IMR-90 (cell line): ENCODE data around the gene ZNF521. TPM values are rescaled to one million over a fixed set of nuclear protein-coding genes. Genes with fewer than 3 reads are reported as not detected.

Experiments used
- ATAC-seq: fragments of 200-7000 bp; cut with Tn5 transposase; 2 replicates; pipeline ENCODE4 v1.9.1; 2020; ENCODE audit warnings: low read depth, mild to moderate bottlenecking, moderate library complexity
- BruUV-seq: library from RNA; stranded (reverse); fragments of 400-500 nt; replicated peaks from 2 replicates; lab custom pipeline; 2021; lab: Mats Ljungman, UMichigan
- CTCF ChIA-PET: fragments of 300-600 bp; formaldehyde crosslinking; extraction: SDS; loops from one replicate; lab custom pipeline; 2021; ENCODE audit warnings: antibody characterized with exemption; lab: Yijun Ruan, JAX
- POLR2A ChIA-PET: fragments of 300-600 bp; sonication (Branson Sonifier 250); formaldehyde crosslinking; loops from one replicate; lab custom pipeline; 2022; ENCODE audit warnings: antibody characterized with exemption; ENCODE audit not compliant: unreplicated experiment; lab: Charles Lee
- DNase-seq: peaks from one replicate; pipeline ENCODE4 v3.0.0; 2013
- H2AFZ ChIP-seq: replicated peaks from 2 replicates; pipeline ENCODE3; 2013; ENCODE audit warnings: low read length, mild to moderate bottlenecking; ENCODE audit not compliant: poor library complexity
- H2AK5ac ChIP-seq: 2 replicates; pipeline ENCODE4 v1.6.1; 2013; ENCODE audit warnings: low read depth, low read length, inconsistent platforms
- H2AK9ac ChIP-seq: replicated peaks from 2 replicates; pipeline ENCODE3; 2013; ENCODE audit warnings: mild to moderate bottlenecking, low read depth, low read length, moderate library complexity; ENCODE audit not compliant: poor library complexity
- H2BK120ac ChIP-seq: 2 replicates; pipeline ENCODE4 v1.6.1; 2013; ENCODE audit warnings: low read depth, low read length, inconsistent platforms
- H2BK15ac ChIP-seq: 3 replicates; pipeline ENCODE4 v1.6.1; 2013; ENCODE audit warnings: low read depth, low read length, inconsistent platforms
- H2BK20ac ChIP-seq: 2 replicates; pipeline ENCODE4 v1.6.1; 2013; ENCODE audit warnings: low read depth, mild to moderate bottlenecking, inconsistent platforms, low read length, moderate library complexity
- H2BK5ac ChIP-seq: 2 replicates; pipeline ENCODE4 v1.6.1; 2013; ENCODE audit warnings: mild to moderate bottlenecking, low read depth, low read length, inconsistent platforms; ENCODE audit not compliant: poor library complexity, severe bottlenecking
- H3K14ac ChIP-seq: replicated peaks from 2 replicates; pipeline ENCODE4 v1.6.1; 2013; ENCODE audit warnings: low read depth, low read length, inconsistent platforms
- H3K18ac ChIP-seq: 2 replicates; pipeline ENCODE4 v1.6.1; 2013; ENCODE audit warnings: low read depth, low read length, control low read depth
- H3K23ac ChIP-seq: 2 replicates; pipeline ENCODE4 v1.6.1; 2013; ENCODE audit warnings: low read depth, low read length, inconsistent platforms
- H3K27ac ChIP-seq: 2 replicates; pipeline ENCODE4 v1.5.1; 2013; ENCODE audit warnings: mild to moderate bottlenecking, control low read depth, low read length; ENCODE audit not compliant: insufficient read depth
- H3K27me3 ChIP-seq: 2 replicates; pipeline ENCODE4 v1.6.1; 2013; ENCODE audit warnings: low read length; ENCODE audit not compliant: control insufficient read depth, insufficient read depth
- H3K36me3 ChIP-seq: 2 replicates; pipeline ENCODE4 v1.6.1; 2013; ENCODE audit warnings: low read length, mixed read lengths; ENCODE audit not compliant: control insufficient read depth, insufficient read depth
- H3K4ac ChIP-seq: 2 replicates; pipeline ENCODE4 v1.6.1; 2013; ENCODE audit warnings: low read depth, low read length, inconsistent platforms
- H3K4me1 ChIP-seq: 2 replicates; pipeline ENCODE4 v1.6.1; 2013; ENCODE audit warnings: low read length, mixed read lengths; ENCODE audit not compliant: control insufficient read depth, insufficient read depth
- H3K4me2 ChIP-seq: 2 replicates; pipeline ENCODE4 v1.6.1; 2013; ENCODE audit warnings: low read depth, mild to moderate bottlenecking, control low read depth, low read length, moderate library complexity
- H3K4me3 ChIP-seq: 2 replicates; pipeline ENCODE4 v1.5.1; 2013; ENCODE audit warnings: low read depth, mild to moderate bottlenecking, control low read depth, low read length, moderate library complexity; ENCODE audit not compliant: insufficient read depth
- H3K56ac ChIP-seq: 2 replicates; pipeline ENCODE4 v1.6.1; 2013; ENCODE audit warnings: low read length, inconsistent platforms; ENCODE audit not compliant: insufficient read depth; ENCODE audit errors: extremely low read depth
- H3K79me1 ChIP-seq, 2 experiments: 2 replicates each; pipeline ENCODE4 v1.6.1; 2013; ENCODE audit warnings: low read length in 2 of 2, inconsistent platforms in 1 of 2, low read depth in 1 of 2
- H3K9ac ChIP-seq: 2 replicates; pipeline ENCODE4 v1.6.1; 2013; ENCODE audit warnings: low read depth, low read length, control low read depth
- H3K9me1 ChIP-seq: 2 replicates; pipeline ENCODE4 v1.6.1; 2013; ENCODE audit warnings: low read length, inconsistent platforms; ENCODE audit not compliant: insufficient read depth
- H3K9me3 ChIP-seq: 2 replicates; pipeline ENCODE4 v1.6.1; 2013; ENCODE audit warnings: low read length; ENCODE audit not compliant: control insufficient read depth, insufficient read depth
- H4K20me1 ChIP-seq: 2 replicates; pipeline ENCODE4 v1.6.1; 2013; ENCODE audit warnings: low read length, inconsistent platforms; ENCODE audit not compliant: insufficient read depth
- H4K5ac ChIP-seq: 2 replicates; pipeline ENCODE4 v1.6.1; 2013; ENCODE audit warnings: mild to moderate bottlenecking, low read depth, low read length, control low read depth
- H4K8ac ChIP-seq, 2 experiments: 2 replicates each; pipeline ENCODE4 v1.6.1; 2013; ENCODE audit warnings: low read depth in 2 of 2, low read length in 2 of 2, control low read depth in 1 of 2, inconsistent platforms in 1 of 2
- H4K91ac ChIP-seq: 2 replicates; pipeline ENCODE4 v1.6.1; 2013; ENCODE audit warnings: low read depth, low read length, inconsistent platforms; ENCODE audit not compliant: insufficient read depth
- BHLHE40 ChIP-seq: fragments of 150-350 bp; IDR thresholded peaks from 2 replicates; pipeline ENCODE4 v1.6.1; 2016; ENCODE audit warnings: mild to moderate bottlenecking, low read depth, low read length
- CEBPB ChIP-seq: IDR thresholded peaks from 2 replicates; pipeline ENCODE4 v1.6.1; 2012; ENCODE audit warnings: low read depth, low read length, improper control_type of control experiment
- CHD1 ChIP-seq: IDR thresholded peaks from 2 replicates; pipeline ENCODE4 v1.6.1; 2012; ENCODE audit warnings: low read depth, low read length, improper control_type of control experiment
- MAZ ChIP-seq: IDR thresholded peaks from 2 replicates; pipeline ENCODE4 v1.6.1; 2012; ENCODE audit warnings: low read depth, mild to moderate bottlenecking, low read length, improper control_type of control experiment, moderate library complexity, borderline replicate concordance
- MXI1 ChIP-seq: IDR thresholded peaks from 2 replicates; pipeline ENCODE4 v1.6.1; 2012; ENCODE audit warnings: low read depth, mild to moderate bottlenecking, low read length, moderate library complexity, borderline replicate concordance
- NFE2L2 ChIP-seq: fragments of 150-350 bp; IDR thresholded peaks from 2 replicates; pipeline ENCODE4 v1.6.1; 2016; ENCODE audit warnings: low read depth, mild to moderate bottlenecking, low read length
- POLR2A ChIP-seq: IDR thresholded peaks from 2 replicates; pipeline ENCODE4 v1.6.1; 2012; ENCODE audit warnings: mild to moderate bottlenecking, low read depth, low read length
- RAD21 ChIP-seq: IDR thresholded peaks from 2 replicates; pipeline ENCODE4 v1.6.1; 2012; ENCODE audit warnings: low read length, improper control_type of control experiment
- RCOR1 ChIP-seq: IDR thresholded peaks from 2 replicates; pipeline ENCODE4 v1.6.1; 2012; ENCODE audit warnings: mild to moderate bottlenecking, low read length, improper control_type of control experiment; ENCODE audit not compliant: insufficient replicate concordance
- RFX5 ChIP-seq: IDR thresholded peaks from 2 replicates; pipeline ENCODE4 v1.8.0; 2012; ENCODE audit warnings: low read depth, mild to moderate bottlenecking, low read length, moderate library complexity
- SMC3 ChIP-seq: fragments of 150-350 bp; IDR thresholded peaks from 2 replicates; pipeline ENCODE4 v1.6.1; 2016; ENCODE audit warnings: low read depth, mild to moderate bottlenecking, antibody characterized with exemption, low read length, moderate library complexity
- WGBS, 2 experiments: methylation state at CpG; one replicate each; pipeline versions ENCODE4 v1.1.5 to v1.1.7; 2013; ENCODE audit warnings: missing lambda C conversion rate in 2 of 2; ENCODE audit not compliant: insufficient read length in 1 of 2; ENCODE audit errors: extremely low coverage in 2 of 2; 5-methylcytosine and 5-hydroxymethylcytosine counted together
- dilution Hi-C: fragments of 300-500 bp; cut with HindIII; formaldehyde crosslinking; loops from one replicate; pipeline ENCODE4 v1.14.3; 2018; ENCODE audit warnings: low sequenced_read_pairs; ENCODE audit not compliant: unreplicated experiment
- in situ Hi-C: fragments of 300-500 bp; cut with MboI; formaldehyde crosslinking; loops from 3 replicates; pipeline ENCODE4 v1.14.3; 2019; ENCODE audit warnings: low sequenced_read_pairs, inconsistent platforms, mixed read lengths
- intact Hi-C: fragments of 100-400 bp; cut with micrococcal nuclease; formaldehyde crosslinking; loops from 2 replicates; pipeline ENCODE4 v1.10.0; 2022
- polyA plus RNA-seq, 3 experiments: library from polyadenylated mRNA; depleted of rRNA; stranded (reverse); fragments of >200 nt; gene quantifications; 2 replicates each; pipeline ENCODE4 v1.2.3, GENCODE V29; 2012; ENCODE audit warnings: low replicate concordance in 1 of 3
- total RNA-seq: library from RNA; depleted of rRNA; stranded (reverse); fragments of >200 nt; gene quantifications from 2 replicates; pipeline ENCODE4 v1.2.3, GENCODE V29; 2012
- TF ChIP-seq, protein P1 (sequence below): conservative IDR thresholded peaks from 2 replicates; pipeline ENCODE4 v1.5.1; 2012; ENCODE audit warnings: mild to moderate bottlenecking, low read depth, low read length, improper control_type of control experiment
- TF ChIP-seq, protein P2 (sequence below): fragments of 150-350 bp; IDR thresholded peaks from 2 replicates; pipeline ENCODE4 v1.6.1; 2016; ENCODE audit warnings: low read depth, mild to moderate bottlenecking, low read length, moderate library complexity, borderline replicate concordance

The ZNF521 gene
- total and polyA plus RNA-seq, 2 of the 4 experiments (the other 2 are of a cell fraction), result 21.5 to 59.3 TPM

DNA sequence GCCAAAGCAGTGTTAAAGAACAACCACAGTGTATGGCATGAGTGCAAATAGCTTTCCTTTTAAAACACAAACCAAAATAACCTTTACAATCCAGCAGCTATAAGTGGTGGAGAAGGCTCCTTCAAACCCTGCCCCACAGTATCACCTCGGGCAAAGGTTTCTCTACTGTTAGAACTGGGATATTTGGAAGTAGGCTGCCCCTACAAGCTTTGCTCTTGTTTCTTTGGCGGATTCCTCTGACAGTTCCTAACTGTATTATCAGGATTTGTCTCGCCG is 214.8 kb downstream of the ZNF521 start:
- Histone ChIP-seq H3K4me1 (peaks cover 4% of the 10 kb centered on the region; the same call in 1 of the 2 replicates), H3K18ac (no peak overlapping the region), H3K79me1 (peaks cover 0 to 22% of the 10 kb centered on the region in 2 experiments; a peak in 3 of 4 replicates), H2AFZ (no peak overlapping the region), H3K56ac (no peak overlapping the region), H2BK120ac (no peak overlapping the region), H4K8ac (no peak overlapping the region), H3K9me3 (no peaks in the 10 kb centered on the region), H2AK5ac (no peak overlapping the region), H2BK20ac (no peak overlapping the region), H3K9me1 (peaks cover 13% of the 10 kb centered on the region; the same call in 1 of the 2 replicates), H3K14ac (no peak overlapping the region), H3K4me3 (no peak overlapping the region), H3K23ac (no peak overlapping the region), H3K27me3 (no peaks in the 10 kb centered on the region), H3K4ac (no peak overlapping the region), H2BK15ac (no peak overlapping the region), H3K36me3 (peaks cover 4% of the 10 kb centered on the region; the same call in 1 of the 2 replicates), H4K20me1 (peaks cover 3% of the 10 kb centered on the region; the same call in 1 of the 2 replicates), H4K5ac (no peak overlapping the region), H2AK9ac (no peak overlapping the region), H3K9ac (no peak overlapping the region), H2BK5ac (no peak overlapping the region), H4K91ac (no peak overlapping the region), H3K4me2 (no peak overlapping the region), H3K27ac (no peak overlapping the region)
- intact Hi-C loops, result no loop called here
- in situ Hi-C loops, result no loop called here
- TF ChIP-seq BHLHE40, result no peak
- TF ChIP-seq, protein P1, sequence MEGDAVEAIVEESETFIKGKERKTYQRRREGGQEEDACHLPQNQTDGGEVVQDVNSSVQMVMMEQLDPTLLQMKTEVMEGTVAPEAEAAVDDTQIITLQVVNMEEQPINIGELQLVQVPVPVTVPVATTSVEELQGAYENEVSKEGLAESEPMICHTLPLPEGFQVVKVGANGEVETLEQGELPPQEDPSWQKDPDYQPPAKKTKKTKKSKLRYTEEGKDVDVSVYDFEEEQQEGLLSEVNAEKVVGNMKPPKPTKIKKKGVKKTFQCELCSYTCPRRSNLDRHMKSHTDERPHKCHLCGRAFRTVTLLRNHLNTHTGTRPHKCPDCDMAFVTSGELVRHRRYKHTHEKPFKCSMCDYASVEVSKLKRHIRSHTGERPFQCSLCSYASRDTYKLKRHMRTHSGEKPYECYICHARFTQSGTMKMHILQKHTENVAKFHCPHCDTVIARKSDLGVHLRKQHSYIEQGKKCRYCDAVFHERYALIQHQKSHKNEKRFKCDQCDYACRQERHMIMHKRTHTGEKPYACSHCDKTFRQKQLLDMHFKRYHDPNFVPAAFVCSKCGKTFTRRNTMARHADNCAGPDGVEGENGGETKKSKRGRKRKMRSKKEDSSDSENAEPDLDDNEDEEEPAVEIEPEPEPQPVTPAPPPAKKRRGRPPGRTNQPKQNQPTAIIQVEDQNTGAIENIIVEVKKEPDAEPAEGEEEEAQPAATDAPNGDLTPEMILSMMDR, result no peak
- no peak for TF ChIP-seq MXI1
- no peak for TF ChIP-seq MAZ
- TF ChIP-seq, protein P2, sequence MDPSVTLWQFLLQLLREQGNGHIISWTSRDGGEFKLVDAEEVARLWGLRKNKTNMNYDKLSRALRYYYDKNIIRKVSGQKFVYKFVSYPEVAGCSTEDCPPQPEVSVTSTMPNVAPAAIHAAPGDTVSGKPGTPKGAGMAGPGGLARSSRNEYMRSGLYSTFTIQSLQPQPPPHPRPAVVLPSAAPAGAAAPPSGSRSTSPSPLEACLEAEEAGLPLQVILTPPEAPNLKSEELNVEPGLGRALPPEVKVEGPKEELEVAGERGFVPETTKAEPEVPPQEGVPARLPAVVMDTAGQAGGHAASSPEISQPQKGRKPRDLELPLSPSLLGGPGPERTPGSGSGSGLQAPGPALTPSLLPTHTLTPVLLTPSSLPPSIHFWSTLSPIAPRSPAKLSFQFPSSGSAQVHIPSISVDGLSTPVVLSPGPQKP, result no peak
- no peak for TF ChIP-seq CHD1
- TF ChIP-seq RCOR1, result no peak
- TF ChIP-seq CEBPB, result no peak
- TF ChIP-seq NFE2L2, result no peak
- TF ChIP-seq SMC3, result no peak
- TF ChIP-seq POLR2A, result no peak
- no peak for TF ChIP-seq RAD21
- no peak for TF ChIP-seq RFX5
- ChIA-PET CTCF (no interaction called here), POLR2A (no interaction called here)
- no TSS peak for BruUV-seq
- dilution Hi-C loops, result no loop called here
- DNase-seq (no peak), ATAC-seq (no peak)
- WGBS, 2 experiments, result no CpG with 5 or more reads among the region's 4 CpGs
